ENCODE measurements around the gene KCNQ4.
A peak's percentile ranks its signal among the peaks of the same experiment; 100 is the strongest.

The KCNQ4 gene

DNA sequence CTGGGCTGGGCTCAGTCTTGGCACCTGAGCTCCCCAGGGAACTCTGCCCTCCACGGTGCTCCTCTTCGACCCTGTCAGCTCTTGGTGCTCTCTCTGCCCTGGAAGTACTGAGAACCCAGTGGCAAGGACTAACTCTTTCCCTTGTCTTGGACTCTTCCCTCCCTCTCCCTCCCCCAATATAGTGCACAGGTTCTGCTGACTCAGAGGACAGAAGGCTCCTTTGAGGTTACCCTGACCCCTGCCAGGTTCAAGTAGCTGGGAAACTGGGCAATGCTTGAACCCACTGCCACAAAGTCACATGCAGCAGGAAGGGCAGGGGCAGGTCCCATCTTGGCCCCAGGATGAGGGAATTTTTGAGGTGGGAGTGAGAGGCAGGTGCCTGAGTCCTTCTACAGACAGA, 20.3 kb downstream of the KCNQ4 start:
- POLR2A ChIA-PET (ENCODE audit: low non-redundant PET), result interaction anchor here (0.6 kb wide), 1 partner anchor 96 kb away, joined by 3 read pairs; no protein-coding TSS in a partner anchor
- TF ChIP-seq, protein P1, sequence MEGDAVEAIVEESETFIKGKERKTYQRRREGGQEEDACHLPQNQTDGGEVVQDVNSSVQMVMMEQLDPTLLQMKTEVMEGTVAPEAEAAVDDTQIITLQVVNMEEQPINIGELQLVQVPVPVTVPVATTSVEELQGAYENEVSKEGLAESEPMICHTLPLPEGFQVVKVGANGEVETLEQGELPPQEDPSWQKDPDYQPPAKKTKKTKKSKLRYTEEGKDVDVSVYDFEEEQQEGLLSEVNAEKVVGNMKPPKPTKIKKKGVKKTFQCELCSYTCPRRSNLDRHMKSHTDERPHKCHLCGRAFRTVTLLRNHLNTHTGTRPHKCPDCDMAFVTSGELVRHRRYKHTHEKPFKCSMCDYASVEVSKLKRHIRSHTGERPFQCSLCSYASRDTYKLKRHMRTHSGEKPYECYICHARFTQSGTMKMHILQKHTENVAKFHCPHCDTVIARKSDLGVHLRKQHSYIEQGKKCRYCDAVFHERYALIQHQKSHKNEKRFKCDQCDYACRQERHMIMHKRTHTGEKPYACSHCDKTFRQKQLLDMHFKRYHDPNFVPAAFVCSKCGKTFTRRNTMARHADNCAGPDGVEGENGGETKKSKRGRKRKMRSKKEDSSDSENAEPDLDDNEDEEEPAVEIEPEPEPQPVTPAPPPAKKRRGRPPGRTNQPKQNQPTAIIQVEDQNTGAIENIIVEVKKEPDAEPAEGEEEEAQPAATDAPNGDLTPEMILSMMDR (conservative IDR thresholded peaks at IDR 0.05; ENCODE audit: low read depth), result no peak
- peak overlapping the region; percentile 46 for H3K27ac ChIP-seq
- CTCF ChIA-PET, result interaction anchor here (0.5 to 0.8 kb wide), 4 partner anchors 17 to 173 kb away, joined by 3 to 5 read pairs (median 3); no protein-coding TSS in a partner anchor
- no peak for DNase-seq (ENCODE audit: low spot score)

DNA sequence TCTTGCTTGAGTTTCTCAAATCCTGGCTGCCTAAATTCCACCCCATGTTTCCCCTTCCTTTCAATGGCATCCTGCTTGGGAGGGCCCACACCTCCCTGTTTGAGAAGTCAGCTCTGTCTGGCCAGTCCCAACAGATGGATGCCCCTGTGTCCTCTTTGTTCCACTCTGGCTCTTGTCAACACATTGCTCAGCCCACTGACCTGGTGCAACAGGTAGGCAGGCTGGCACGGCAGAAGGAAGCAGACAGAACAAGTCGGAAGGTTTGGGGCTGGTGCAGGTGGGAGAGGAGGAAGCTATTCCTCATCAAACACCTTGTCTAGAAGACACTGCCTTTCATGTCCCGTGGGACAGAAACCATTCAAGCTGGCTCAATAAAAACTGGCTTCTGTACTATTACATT, 22.7 kb downstream of the KCNQ4 start:
- TF ChIP-seq, protein P1 (conservative IDR thresholded peaks at IDR 0.05; ENCODE audit: low read depth), result no peak
- DNase-seq (ENCODE audit: low spot score), result no peak
- ChIA-PET POLR2A (ENCODE audit: low non-redundant PET) (no interaction called here), CTCF (no interaction called here)
- H3K27ac ChIP-seq, result no peak overlapping the region

DNA sequence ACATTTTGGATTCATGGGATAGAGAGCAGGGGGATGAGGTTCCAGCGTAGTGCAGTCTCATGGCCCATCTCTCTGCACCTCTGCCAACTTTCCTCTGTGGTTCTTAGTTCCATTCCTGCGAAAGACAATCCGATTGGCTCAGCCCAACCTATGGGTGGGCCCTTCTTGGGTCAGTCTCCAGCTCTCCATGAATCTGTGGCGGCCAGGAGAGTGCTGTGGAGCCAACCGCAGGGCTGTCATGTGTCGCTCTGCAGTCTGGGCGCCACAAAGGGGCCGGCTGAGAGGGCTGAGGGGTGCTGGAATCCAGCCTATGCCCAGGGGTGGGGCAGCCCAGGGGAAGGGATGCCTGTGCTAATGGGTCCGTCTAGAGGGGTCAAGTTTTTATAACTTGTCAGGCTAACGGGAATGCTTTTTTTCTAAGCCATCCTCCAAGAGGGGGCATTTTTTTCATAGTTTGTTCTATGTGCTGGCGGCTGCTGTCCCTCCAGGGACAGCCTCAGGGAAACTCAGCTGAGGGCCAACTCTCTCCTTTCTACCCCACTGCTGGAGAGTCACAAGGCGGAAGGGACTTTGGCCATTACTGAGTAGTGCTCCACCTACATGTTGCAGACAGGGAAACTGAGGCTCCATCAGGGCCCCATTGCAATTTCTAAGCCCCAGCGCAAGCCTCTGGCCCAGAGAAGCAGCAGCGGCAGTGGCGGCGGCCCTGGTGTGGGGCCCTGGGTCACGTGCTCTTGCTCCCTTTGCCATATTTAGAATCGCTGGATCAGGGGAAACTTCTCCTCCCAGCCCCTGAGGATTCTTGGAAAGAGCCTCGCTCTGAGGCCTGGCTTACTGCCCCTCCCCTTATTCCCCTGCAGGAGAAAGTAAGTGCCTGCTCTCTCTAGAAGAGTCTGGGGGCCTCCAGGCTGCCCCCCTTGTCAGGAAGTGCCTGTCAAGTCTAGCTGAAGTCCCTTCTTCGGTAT, 23.4 kb downstream of the KCNQ4 start:
- TF ChIP-seq, protein P1 (conservative IDR thresholded peaks at IDR 0.05; ENCODE audit: low read depth), result no peak
- ChIA-PET CTCF (no interaction called here), POLR2A (ENCODE audit: low non-redundant PET) (no interaction called here)
- H3K27ac ChIP-seq, result no peak overlapping the region
- no peak for DNase-seq (ENCODE audit: low spot score)

DNA sequence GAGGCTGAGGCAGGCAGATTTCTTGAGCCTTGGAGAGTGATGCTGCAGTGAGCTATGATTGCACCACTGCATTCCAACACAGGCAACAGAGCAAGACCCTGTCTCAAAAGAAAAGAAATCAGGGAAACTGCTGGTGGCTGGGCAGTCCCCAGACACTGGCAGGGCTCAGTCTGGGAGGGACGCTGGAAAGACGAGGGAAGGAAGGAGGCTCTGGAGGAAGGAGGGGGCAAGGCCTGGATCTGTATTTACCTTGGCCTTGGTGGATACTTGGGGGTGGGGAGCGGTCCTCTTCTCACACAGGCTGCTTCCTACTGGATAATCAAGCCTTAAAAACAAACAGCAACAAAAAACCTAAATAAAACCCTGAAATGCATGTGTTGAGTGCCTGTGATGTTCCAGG, 24.4 kb downstream of the KCNQ4 start:
- CTCF ChIA-PET, result no interaction called here
- TF ChIP-seq, protein P1 (conservative IDR thresholded peaks at IDR 0.05; ENCODE audit: low read depth), result no peak
- DNase-seq (ENCODE audit: low spot score), result no peak
- no peak overlapping the region for H3K27ac ChIP-seq
- POLR2A ChIA-PET (ENCODE audit: low non-redundant PET), result no interaction called here

DNA sequence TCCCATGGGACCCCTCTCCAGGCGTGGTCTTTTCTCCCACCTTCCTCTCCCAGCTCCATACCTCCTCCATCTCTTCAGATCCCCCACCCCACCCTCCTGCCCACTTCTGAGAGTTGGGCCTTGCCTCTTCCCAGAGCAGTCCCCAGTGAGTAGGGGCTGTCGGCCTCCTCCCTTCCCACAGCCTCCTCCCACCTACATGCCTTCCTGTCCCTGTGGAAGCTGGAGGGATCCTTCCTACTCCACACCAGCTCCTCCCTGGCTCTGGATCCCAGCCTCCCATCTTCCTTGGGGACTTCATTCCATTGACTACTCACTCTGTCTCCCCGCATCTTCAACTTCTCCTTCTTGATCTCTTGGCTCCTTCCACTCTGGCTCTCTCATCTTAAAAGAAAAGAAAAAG, 24.9 kb downstream of the KCNQ4 start:
- DNase-seq (ENCODE audit: low spot score), result no peak
- TF ChIP-seq, protein P1 (conservative IDR thresholded peaks at IDR 0.05; ENCODE audit: low read depth), result no peak
- no peak overlapping the region for H3K27ac ChIP-seq
- POLR2A ChIA-PET (ENCODE audit: low non-redundant PET), result no interaction called here
- CTCF ChIA-PET, result no interaction called here

DNA sequence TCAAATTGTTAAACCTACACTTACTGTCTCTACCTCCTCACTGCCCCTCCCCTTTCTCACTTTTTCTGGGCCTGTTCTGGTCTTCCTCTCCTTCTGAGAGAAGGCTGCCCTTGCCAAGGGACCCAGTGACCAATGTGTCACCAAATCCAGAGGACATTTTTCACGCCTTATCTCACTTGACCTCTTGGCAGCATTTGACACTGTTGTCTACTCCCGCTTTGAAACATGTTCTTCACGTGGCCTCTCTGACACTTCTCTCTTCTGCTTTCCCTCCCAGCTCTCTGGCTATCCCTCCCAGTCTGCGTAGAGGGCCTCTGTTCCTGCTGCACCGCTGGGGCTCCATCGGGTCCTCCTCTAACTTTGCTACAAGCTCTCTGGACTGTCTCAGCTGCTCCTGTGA, 25.3 kb downstream of the KCNQ4 start:
- POLR2A ChIA-PET (ENCODE audit: low non-redundant PET), result no interaction called here

More for the DNA sequence above, 25.3 kb downstream of the KCNQ4 start:
- TF ChIP-seq, protein P1 (conservative IDR thresholded peaks at IDR 0.05; ENCODE audit: low read depth), result no peak
- no peak overlapping the region for H3K27ac ChIP-seq
- DNase-seq (ENCODE audit: low spot score), result no peak
- CTCF ChIA-PET, result no interaction called here
